HG03060 (cell line): Measurements from ENCODE around the gene FRMD3.

Source experiments
- ATAC-seq: cut with Tn5 transposase; IDR thresholded peaks from one replicate; pipeline ENCODE4 v1.9.1; 2021; ENCODE audit warnings: low read depth, moderate number of reproducible peaks; ENCODE audit not compliant: unreplicated experiment

Gene FRMD3

DNA sequence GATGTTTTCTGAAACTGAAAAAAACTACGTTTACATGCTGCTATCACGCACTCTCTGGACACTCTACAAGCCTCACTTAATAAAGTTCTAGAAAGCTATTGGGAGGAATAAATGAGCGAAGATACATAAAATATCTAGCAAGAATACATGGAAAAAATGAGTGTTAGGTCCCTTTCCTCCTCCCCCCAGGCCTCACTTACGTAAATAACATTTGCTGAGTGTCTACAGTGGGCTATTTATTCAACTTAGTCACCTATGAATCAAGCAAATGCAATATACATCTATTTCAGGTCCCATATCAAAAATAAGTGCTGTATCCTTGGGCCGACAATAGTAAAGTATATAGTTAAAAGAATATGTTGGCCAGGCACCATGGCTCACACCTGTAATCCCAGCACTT, 62.5 kb downstream of the FRMD3 start:
- ATAC-seq: no peak

DNA sequence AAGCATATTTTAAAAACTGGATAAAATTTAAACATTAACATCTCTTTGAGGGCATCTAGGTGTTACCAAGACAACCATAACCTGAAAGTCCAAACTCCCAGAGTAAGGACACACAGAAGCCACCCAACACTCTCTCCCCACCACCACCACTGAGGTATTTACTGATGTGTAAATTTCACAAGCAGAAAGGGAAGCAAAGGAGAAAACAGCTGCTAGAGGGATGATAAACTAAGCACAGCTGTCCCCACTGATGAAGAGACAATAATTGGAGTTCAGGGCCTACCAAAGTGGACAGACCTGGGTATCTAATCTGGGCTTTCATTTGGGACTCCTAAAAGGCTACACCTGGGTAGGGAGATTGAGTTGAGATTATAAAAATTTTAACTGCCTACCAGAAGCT, 63.6 kb downstream of the FRMD3 start:
- ATAC-seq: no peak

DNA sequence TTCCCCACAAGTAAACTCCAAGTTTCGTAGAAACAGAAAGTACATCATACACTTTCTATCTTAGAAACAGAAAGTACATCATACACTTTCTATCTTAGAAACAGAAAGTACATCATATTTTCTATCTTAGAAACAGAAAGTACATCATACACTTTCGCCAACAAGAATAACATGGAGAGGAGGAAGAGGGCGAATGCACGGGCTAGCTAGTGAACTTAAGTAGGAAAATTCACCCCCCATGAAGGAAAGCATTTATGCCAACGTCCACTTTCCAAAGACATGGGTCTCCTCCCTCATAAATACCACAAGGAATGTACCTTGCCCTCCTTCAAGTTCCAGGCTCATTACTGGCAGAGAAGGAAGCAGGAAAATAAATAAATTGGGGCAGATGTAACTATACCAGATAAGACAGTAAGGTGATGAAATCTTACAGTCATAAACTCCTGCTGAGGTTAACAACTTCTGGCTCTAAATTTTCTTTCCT, 64.7 kb downstream of the FRMD3 start:
- ATAC-seq: peak; percentile 97

DNA sequence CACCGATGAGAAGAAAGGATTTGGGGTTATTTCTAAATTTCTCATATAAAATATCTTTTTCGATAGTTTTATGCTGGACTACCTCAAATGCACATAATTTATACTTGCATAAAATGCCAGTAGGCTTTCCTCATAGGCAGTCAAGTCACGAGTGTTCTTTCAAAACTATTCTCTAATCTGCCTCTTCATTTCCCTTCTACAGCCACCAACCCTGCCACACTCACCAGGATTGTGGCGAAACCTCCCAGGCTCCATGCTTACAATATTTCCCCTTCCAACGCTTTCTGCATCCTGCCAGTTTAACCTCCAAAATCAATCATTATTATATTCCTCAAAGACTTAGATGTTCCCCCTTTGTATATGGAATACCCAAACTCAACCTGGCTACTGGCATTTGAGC, 65.4 kb downstream of the FRMD3 start:
- no peak for ATAC-seq

DNA sequence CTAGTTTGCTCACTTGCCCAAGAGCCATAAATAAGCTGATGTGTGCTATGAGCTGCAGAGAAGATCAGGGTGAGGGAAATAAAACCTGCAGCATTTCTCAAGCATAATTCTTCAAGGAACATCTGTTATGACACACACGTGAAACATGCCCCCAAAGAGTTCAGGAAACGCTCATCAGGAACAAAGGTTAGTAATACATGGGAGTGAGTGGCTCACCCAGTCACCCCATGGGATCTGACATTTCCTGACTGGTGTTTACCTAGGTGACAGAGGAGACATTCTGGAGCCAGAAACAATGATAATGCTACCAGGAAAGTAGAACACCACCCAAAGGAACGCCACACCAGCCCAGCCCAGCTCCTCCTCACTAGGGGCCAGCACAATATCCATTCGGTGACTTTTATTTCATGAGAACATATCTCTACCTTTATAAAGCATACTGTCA, 66.0 kb downstream of the FRMD3 start:
- no peak for ATAC-seq

DNA sequence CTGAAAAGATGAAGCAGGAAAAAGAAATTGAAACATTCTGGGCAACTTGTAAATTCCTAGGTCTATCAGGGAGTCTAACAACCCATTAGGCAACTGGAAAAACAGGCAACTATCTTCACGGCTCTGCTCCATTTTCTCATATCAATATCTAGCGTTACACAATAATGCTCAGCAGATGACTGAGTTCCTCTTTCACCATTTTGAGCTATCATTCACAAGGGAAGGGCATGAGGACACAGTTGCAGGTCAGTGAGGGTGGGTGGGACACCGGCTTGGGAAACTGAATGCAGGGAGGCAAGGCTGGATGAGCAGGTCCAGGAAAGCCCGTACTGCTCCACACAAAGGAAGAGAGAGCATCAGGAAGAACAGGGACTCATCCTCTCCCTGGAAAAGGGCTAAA, 67.0 kb downstream of the FRMD3 start:
- ATAC-seq: no peak

DNA sequence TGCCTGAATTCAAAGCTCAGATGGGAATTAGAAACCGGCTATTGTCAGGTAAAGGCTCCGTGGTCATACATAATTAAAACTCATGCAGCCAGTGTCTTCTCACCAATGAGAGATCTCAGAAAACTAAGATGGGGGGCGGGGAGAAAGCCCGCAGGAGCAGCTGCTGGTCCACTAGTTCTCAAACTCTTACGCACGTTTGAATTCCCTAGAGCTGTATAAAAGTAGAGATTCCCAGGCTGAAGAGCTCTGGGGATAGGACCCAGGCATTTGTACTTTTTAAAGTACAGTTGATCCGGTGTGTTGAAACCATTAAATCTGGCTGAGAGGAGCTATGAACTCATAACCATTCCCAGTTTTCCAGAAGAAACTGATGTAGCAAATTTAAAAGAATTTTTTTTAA, 68.5 kb downstream of the FRMD3 start:
- ATAC-seq: no peak

DNA sequence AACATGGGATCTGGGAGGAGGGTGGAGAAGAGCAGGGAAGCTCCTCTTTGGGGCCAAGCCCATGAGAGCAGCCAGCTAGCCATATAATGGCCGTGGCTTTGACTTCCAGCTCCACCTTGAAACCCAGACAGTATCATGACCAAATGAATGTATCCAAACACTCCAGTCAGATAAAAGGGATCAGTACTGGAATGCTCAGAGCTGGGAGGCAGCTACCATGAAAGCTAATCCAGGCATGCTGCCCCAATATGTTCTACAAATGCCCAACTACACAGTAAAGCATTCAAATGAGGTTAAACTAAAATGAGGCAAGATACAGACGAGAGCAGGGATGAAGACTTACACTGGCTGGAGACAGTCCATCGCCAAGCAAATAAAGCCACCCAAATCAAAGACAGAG, 69.4 kb downstream of the FRMD3 start:
- ATAC-seq: no peak

DNA sequence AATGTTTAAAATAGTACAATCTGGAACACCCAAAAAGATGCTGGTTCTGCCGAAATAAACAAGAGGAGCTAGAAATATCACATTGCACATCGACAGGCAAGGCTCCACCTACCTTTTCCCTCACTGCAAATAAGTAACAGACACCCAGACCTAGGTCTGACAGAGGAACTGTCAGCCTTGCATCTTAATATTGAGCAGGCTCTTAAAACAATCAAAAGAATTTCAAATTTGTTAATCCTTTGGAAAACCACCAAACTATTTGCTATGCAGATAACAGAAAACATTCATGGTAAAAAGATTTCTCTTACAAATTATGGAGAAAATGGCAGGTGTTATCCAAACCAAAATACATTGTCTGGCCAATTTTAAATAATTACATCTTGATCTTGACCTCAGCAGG, 71.3 kb downstream of the FRMD3 start:
- no peak for ATAC-seq

DNA sequence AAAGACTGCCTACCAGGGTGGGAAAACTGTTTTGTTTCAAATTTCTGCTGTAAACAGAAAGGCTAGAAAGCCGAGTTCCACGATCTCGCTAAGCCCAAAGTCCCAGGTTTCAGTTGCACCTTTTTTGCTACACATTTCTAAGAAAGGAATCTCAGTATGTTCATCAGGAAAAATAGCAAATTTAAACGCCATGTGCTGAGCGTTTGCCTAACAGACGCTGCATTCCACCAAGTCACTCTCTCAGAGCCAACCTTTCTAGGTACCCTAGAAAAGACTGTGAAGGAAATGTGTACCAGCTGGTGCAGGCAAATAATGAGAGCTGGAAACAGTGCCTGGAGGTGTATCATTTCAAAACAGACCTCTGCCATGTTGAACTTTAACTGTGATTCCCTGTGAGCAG, 71.8 kb downstream of the FRMD3 start:
- no peak for ATAC-seq

DNA sequence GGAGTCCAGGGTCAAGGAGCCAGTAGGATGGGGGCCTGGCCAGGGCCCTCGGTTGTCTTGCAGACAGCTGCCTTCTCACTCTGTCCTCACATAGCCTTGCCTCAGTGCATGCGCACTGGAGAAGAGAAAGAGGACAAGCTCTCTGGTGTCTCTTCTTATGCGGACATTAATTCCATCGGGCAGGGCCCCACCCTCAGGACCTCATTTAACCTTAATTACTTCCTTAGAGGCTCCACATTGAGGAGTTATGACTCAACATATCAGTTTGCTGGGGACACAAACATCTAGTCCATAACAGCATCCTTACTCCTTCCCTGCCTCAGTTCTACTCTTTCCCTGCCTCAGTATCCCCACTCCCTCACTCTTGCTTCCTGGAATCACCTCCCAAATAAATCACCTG, 78.4 kb downstream of the FRMD3 start:
- ATAC-seq: no peak

DNA sequence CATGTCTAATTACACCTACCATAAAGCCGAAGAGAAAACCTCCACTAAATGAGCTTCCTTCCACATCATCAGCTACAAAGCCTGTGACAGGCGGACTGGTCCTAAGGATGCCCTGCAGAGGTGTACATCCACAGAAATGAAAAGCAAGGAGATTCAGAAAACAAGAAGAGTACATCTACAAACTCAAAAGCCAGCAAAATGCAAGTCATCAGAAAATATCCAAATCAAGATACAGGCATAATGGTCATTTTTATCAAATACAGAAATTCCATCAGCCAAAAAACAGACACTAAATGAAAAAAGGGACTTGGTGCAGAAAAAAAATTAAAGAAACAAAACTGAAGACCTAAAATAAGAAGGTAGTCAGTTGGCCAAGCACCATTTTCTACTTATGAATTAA, 79.7 kb downstream of the FRMD3 start:
- ATAC-seq: no peak

DNA sequence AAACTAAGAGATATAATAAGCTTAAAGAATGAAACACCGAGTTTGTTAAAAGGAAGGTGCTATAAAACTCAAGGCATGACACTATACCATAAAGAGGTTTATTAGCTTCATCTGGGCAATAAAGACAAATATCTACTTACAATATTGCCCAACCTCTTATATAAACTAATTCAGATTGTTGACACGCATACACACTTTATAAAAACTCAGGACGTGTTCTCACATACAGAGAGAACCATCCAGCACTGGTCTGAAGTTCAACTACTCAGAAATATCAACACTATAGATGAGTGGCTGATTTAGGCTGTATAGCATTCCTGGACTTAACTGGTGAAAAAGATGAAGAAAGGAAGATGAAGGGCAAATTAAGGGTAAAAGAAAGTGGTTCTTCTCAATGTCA, 81.2 kb downstream of the FRMD3 start:
- no peak for ATAC-seq

DNA sequence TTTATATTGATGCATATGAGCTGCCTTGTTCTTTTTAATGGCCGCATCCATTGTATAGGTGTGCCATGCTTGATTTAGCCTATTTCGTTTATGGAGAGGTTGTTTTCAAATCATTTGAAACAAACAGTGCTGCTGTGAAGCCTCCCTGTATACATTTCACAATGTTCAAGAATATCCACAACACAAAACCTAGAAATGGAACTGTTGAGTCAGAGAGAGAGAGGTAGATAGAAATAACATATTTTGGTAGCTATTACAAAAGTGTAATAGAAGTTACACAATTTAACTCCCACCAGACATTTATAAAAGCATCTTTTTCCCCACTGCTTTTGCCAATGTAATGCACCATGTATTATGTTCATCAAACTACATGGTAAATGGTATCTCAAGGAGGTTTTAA, 82.0 kb downstream of the FRMD3 start:
- ATAC-seq: no peak

DNA sequence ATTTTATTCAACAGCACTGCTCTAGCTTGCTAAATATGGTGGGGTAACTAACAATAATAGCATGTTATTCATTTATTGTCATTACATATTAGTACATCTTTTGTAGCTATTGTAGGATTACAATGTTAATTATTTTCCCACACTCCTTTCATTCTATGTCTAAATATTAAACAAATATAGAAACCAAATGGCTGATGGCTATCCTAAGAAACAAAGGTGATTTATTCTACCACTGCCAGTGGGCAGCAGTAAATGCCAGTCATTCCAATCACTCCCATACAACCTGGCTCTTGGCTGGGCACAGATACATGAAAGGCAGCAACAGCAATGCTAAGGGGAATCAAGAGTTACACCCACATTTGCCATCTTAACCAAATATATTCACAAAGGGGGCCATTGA, 84.1 kb downstream of the FRMD3 start:
- ATAC-seq: no peak

DNA sequence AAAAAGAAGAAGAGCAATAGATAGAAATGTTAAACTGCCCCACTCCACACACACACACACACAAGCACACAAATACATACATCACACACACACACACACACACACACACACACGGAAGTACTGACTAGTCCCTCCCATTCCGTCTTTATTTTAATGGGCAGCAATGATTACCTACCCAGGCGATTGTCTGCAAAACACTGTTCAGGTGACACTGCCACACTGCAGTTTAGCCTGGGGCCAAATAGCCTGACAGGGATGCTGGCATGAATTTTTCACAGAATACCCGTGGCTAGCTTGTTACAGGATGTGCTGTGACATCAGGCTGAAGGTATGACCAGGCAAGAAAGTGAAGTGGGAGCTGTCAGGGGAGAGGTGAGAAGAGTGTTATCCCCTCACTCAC, 86.9 kb downstream of the FRMD3 start:
- no peak for ATAC-seq

DNA sequence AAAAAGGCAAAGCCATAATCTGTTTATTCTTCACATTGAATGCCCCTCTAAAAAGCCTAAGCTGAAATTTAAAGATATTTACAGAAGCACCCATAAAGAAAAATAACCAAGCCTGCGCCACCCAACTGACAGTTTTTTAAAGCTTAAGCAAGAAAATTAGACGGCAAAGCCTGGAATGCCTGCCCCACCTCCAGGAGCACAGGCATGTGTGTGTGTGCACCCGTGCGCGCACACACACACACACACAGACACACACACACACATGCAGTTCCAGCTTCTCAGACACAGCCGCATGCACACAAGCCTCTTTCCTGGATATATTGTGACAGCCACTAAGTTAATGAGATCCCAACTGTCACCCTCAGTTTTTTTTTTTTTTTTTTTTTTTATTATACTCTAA, 88.2 kb downstream of the FRMD3 start:
- no peak for ATAC-seq

DNA sequence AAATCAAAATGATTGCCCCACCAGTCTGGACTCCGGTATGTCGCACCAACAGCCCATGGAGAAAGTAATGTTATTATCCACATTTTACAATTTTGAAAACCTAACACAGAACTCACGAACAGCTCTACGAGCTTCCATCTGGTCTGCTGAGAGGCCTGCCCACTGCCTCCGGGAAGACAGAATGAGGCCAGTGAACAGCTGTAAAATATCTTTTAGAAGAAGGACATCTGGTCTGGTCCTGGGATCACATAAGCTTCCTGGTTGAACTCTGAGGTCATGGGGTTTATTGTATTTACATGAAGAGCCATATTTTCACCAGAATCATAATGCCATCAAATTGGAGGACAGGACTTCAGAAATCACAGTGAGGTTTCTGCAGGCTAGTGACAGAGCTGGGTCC, 89.0 kb downstream of the FRMD3 start:
- no peak for ATAC-seq

DNA sequence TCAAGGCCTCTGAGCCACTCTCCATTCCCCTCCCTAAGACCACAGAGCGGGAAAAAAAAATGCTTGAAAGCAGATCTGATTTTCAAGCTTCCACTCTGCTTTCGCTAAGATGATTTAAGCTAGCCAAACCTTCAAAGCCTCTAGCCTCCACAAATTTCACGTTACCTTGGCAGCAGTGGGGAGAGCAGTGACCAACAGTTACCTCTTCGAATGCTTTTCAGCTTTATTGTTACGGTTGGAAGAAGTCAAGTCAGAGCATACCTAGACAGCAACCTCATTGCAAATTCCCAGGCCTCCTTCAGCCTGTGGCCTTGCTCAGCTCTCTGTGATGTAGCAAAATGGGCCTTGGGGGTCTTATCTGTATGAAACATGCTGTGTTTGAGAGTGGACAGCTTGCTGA, 89.6 kb downstream of the FRMD3 start:
- ATAC-seq: no peak

DNA sequence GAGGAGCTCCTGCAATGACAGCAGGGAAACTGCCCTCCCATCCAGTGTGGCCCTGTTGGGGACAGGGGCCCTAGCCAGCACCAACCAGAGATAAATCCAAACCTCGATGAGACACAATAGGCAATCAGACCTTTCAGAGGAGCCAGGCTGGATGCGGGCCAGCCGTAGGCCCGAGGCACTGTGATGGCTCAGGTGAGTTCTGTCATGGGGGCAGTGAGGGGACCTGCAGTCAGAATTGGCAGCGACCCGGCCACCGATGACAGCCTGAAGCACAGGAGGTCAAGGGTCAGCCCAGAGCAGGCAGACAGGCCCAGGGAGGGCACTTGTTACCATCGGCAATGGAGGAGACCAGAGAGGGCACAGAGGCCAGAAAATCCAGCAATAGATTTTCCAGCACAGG, 90.8 kb downstream of the FRMD3 start:
- ATAC-seq: no peak

DNA sequence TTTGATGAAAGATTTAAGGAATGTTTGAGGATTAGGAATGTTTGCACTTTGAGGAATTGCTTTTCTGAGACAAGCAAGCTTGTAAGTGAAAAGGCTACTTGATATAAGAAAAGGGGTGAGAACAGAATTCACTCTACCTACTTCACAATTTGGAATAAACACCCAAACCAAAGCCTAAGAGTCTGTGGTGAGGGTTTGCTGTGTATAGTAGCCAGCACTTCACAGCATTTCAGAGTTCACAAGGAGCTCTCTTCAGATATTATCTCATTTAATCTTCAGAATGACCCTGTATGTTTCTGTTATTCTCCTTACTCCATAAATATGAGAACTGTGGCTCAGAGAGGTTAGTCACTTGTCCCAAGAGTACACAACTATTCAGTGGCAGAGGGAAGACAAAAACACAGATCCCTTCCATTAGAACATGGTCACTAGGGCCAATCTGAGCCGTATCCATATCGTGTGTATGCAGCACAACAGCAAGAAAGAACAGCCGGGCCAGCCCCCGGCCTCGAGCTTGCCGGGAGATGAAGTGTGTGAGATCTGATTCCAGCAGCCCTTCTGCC, 92.4 kb downstream of the FRMD3 start:
- ATAC-seq: no peak

DNA sequence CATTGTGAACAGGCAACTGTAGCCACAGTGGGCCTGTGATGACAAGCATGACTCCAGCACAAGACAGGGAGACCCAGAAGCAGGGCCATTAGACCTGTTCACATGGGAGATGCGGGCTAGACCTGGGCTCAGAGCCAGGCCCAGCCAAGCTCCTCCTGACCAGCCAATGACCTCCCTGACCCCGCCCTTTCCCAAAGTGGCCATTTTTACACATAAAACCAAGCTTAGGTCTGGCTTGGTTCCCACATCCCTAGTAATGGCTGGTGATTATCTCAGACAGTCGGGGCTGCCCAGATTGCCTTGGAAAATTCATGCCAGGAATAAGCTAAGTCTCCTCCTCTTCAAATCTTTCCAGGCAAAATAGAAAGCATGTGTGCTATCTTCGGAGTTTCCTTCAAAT, 94.1 kb downstream of the FRMD3 start:
- no peak for ATAC-seq

DNA sequence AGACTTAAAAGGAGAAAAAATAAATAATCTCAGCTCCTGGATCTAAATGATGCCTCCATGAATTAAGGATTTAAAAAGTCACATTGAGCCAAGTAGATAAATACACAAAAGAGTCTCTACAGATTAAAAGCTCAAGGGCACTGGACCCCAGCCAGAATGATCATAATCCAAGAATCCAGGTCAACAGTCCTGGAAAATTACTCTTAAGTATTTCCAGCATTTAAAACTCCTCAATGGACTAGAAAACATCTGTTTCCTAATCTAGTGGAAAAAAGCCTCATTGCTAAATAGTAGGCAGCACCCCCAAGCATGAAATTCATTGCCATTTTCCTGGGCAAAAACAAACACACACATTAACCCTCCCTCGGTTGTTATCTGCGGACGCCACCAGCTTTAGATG, 96.8 kb downstream of the FRMD3 start:
- ATAC-seq: no peak
